B cell (primary cell): ENCODE measurements around the gene ZCCHC7. TPM values are rescaled to one million over a fixed set of nuclear protein-coding genes. Genes with fewer than 3 reads are reported as not detected.
A peak's percentile ranks its signal among the peaks of the same experiment; 100 is the strongest.

Source experiments
- ATAC-seq: fragments of 200-7000 bp; cut with Tn5 transposase; one replicate; pipeline ENCODE4 v1.10.0; 2021; ENCODE audit warnings: low read depth, mild to moderate bottlenecking, moderate number of reproducible peaks, moderate library complexity
- CTCF ChIA-PET: fragments of 350-600 bp; sonication (Branson Sonifier 250); formaldehyde crosslinking; loops from one replicate; lab custom pipeline; 2021; ENCODE audit warnings: antibody characterized with exemption, inconsistent platforms; lab: Charles Lee
- POLR2A ChIA-PET: fragments of 350-600 bp; sonication (Branson Sonifier 250); formaldehyde crosslinking; loops from one replicate; lab custom pipeline; 2021; ENCODE audit warnings: antibody characterized with exemption; lab: Charles Lee
- DNase-seq: peaks from one replicate; pipeline ENCODE4 v3.0.0; 2013
- H2AFZ ChIP-seq: 2 replicates; pipeline ENCODE4 v1.6.1; 2012; ENCODE audit warnings: mild to moderate bottlenecking, low read depth, low read length; ENCODE audit not compliant: insufficient read depth, poor library complexity, severe bottlenecking
- H3K27ac ChIP-seq, 2 donors: 1 replicate in 1 of 2; 2 replicates in 1 of 2; pipeline ENCODE4 v1.5.1; 2012 to 2013; ENCODE audit warnings: low read length in 2 of 2, mild to moderate bottlenecking in 2 of 2, moderate library complexity in 1 of 2
- H3K27me3 ChIP-seq, 4 experiments: fragments of 200-600 bp in 1 of 4; sonication (generic) in 1 of 4; replicated peaks in 1 of 4; 1 replicate in 2 of 4; 2 replicates in 2 of 4; pipeline versions ENCODE4 v1.6.1 to v1.7.0; 2013 to 2016; ENCODE audit warnings: low read length in 3 of 4, mild to moderate bottlenecking in 2 of 4, mixed read lengths in 1 of 4, moderate library complexity in 1 of 4; ENCODE audit not compliant: insufficient read depth in 4 of 4, control insufficient read depth in 3 of 4; ENCODE audit errors: control extremely low read depth in 1 of 4
- H3K36me3 ChIP-seq, 2 experiments: replicated peaks in 1 of 2; 1 replicate in 1 of 2; 2 replicates in 1 of 2; pipeline versions ENCODE4 v1.6.1 to v1.7.1; 2013; ENCODE audit warnings: low read length in 1 of 2; ENCODE audit not compliant: insufficient read depth in 2 of 2, control insufficient read depth in 1 of 2; ENCODE audit errors: control extremely low read depth in 1 of 2, extremely low read depth in 1 of 2
- H3K4me1 ChIP-seq, 2 donors: fragments of 200-600 bp in 1 of 2; sonication (generic) in 1 of 2; 1 replicate in 1 of 2; 2 replicates in 1 of 2; pipeline versions ENCODE4 v1.5.1 to v1.6.1; 2013 to 2017; ENCODE audit warnings: low read length in 2 of 2; ENCODE audit not compliant: control insufficient read depth in 2 of 2, insufficient read depth in 2 of 2
- H3K4me2 ChIP-seq: replicated peaks from 2 replicates; pipeline ENCODE3; 2012; ENCODE audit warnings: mild to moderate bottlenecking, low read depth, low read length; ENCODE audit not compliant: poor library complexity, severe bottlenecking
- H3K4me3 ChIP-seq, 5 experiments: fragments of 200-600 bp in 1 of 5; sonication (generic) in 1 of 5; 1 replicate in 3 of 5; 2 replicates in 2 of 5; pipeline versions ENCODE4 v1.5.1 to v1.7.0; 2011 to 2016; ENCODE audit warnings: low read length in 4 of 5, mild to moderate bottlenecking in 4 of 5, low read depth in 2 of 5, control low read depth in 1 of 5, moderate library complexity in 1 of 5; ENCODE audit not compliant: insufficient read depth in 1 of 5; ENCODE audit errors: control extremely low read depth in 1 of 5, extremely low read depth in 1 of 5
- H3K79me2 ChIP-seq: fragments of 200-600 bp; sonication (generic); one replicate; pipeline ENCODE4 v1.6.0; 2016; ENCODE audit warnings: low read length; ENCODE audit not compliant: control insufficient read depth, insufficient read depth
- H3K9ac ChIP-seq: fragments of 200-600 bp; sonication (generic); 2 replicates; pipeline ENCODE4 v1.6.1; 2017; ENCODE audit warnings: mild to moderate bottlenecking, low read length, moderate library complexity
- H3K9me3 ChIP-seq, 3 donors: one replicate each; pipeline versions ENCODE4 v1.6.1 to v1.7.1; 2013; ENCODE audit warnings: low read length in 2 of 3; ENCODE audit not compliant: control insufficient read depth in 2 of 3, insufficient read depth in 1 of 3; ENCODE audit errors: control extremely low read depth in 1 of 3
- H4K20me1 ChIP-seq: 2 replicates; pipeline ENCODE4 v1.6.0; 2012; ENCODE audit warnings: mild to moderate bottlenecking, low read length; ENCODE audit not compliant: insufficient read depth, control insufficient read depth, poor library complexity, severe bottlenecking
- H3K27ac Mint-ChIP-seq: one replicate; pipeline ENCODE4 v1.8.0; 2021; ENCODE audit warnings: mixed read lengths
- H3K27me3 Mint-ChIP-seq: one replicate; pipeline ENCODE4 v1.8.0; 2021; ENCODE audit warnings: mixed read lengths
- H3K4me1 Mint-ChIP-seq: one replicate; pipeline ENCODE4 v1.8.0; 2021; ENCODE audit warnings: mixed read lengths
- H3K4me3 Mint-ChIP-seq: one replicate; pipeline ENCODE4 v1.8.0; 2021; ENCODE audit warnings: mixed read lengths
- H3K9me3 Mint-ChIP-seq: one replicate; pipeline ENCODE4 v1.8.0; 2022; ENCODE audit warnings: mixed read lengths; ENCODE audit not compliant: insufficient read depth
- EZH2 ChIP-seq: IDR thresholded peaks from 2 replicates; pipeline ENCODE4 v1.6.1; 2012; ENCODE audit warnings: borderline replicate concordance, low read depth, mild to moderate bottlenecking, moderate library complexity, low read length; ENCODE audit not compliant: insufficient read depth, poor library complexity, severe bottlenecking
- WGBS: methylation state at CpG from one replicate; pipeline ENCODE4 v1.1.5; 2013; ENCODE audit warnings: missing lambda C conversion rate; ENCODE audit not compliant: insufficient coverage; 5-methylcytosine and 5-hydroxymethylcytosine counted together
- intact Hi-C: fragments of 100-400 bp; cut with micrococcal nuclease; formaldehyde crosslinking; loops from one replicate; pipeline ENCODE4 v1.10.0; 2022
- polyA plus RNA-seq: library from polyadenylated mRNA; depleted of rRNA; stranded (reverse); fragments of >200 nt; gene quantifications from 2 replicates; pipeline ENCODE4 v1.2.3, GENCODE V29; 2012
- total RNA-seq, 2 donors: library from RNA; stranded (reverse); fragments of 120-200 nt in 1 of 2; gene quantifications; 1 replicate in 1 of 2; 2 replicates in 1 of 2; pipeline versions ENCODE4 v1.2.3 to v1.2.4, GENCODE V29; 2013 to 2022
- TF ChIP-seq, protein P1 (sequence below): fragments of 200-600 bp; IDR thresholded peaks from one replicate; pipeline ENCODE4 v1.8.0; 2022; ENCODE audit warnings: antibody characterized with exemption, mild to moderate bottlenecking

Gene ZCCHC7
- total and polyA plus RNA-seq, 2 donors (not counting 1 experiment from before 2014, with no cell fraction given) = 56.3 to 83.5 TPM

DNA sequence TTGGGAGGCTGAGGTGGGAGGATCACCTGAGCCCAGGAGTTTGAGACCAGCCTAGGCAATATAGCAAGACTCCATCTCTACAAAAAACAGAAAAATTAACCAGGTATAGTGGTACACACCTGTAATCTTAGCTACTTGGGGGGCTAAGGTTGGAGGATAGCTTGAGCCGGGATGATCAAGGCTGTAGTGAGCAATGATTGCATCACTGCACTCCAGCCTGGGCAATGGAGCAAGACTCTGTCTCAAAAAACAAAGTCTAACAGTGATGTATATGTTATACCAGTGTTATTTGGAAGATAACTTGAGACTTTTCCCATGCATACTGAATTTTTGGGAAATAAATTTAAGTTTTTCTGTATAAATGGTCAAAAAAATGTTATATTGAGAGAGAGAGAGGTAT lies 146.3 kb downstream of the ZCCHC7 start:
- H3K4me1 Mint-ChIP-seq = peaks cover 56% of the 10 kb centered on the region
- WGBS = 38% methylated on average over 1 of the region's 1 CpG
- H3K27ac Mint-ChIP-seq = peak overlapping the region; percentile 70
- H3K4me1 ChIP-seq = peaks cover 14 to 43% of the 10 kb centered on the region in 2 donors
- no peak for DNase-seq
- no peak overlapping the region for H2AFZ ChIP-seq
- peak overlapping the region in 1 of 2 donors; percentile 42 for H3K27ac ChIP-seq
- no peaks in the 10 kb centered on the region for H3K9me3 ChIP-seq
- H3K27me3 ChIP-seq = no peaks in the 10 kb centered on the region
- ChIA-PET POLR2A (interaction anchor here (0.7 kb wide), 1 partner anchor 14 kb away, joined by 4 read pairs; no protein-coding TSS in a partner anchor), CTCF (interaction anchor here (0.8 to 1.6 kb wide), 3 partner anchors 14 to 26 kb away, joined by 3 to 4 read pairs (median 3); no protein-coding TSS in a partner anchor)
- peaks cover 97% of the 10 kb centered on the region for H3K79me2 ChIP-seq
- H3K4me3 ChIP-seq = no peak overlapping the region
- no peaks in the 10 kb centered on the region for H3K9me3 Mint-ChIP-seq
- H3K36me3 ChIP-seq = peaks cover 0 to 16% of the 10 kb centered on the region in 2 experiments
- H3K9ac ChIP-seq = no peak overlapping the region
- intact Hi-C loops = no loop called here
- no peak for ATAC-seq
- no peaks in the 10 kb centered on the region for H3K27me3 Mint-ChIP-seq
- no peak overlapping the region for H3K4me3 Mint-ChIP-seq
- no peaks in the 10 kb centered on the region for H4K20me1 ChIP-seq
- TF ChIP-seq EZH2 = no peak
- TF ChIP-seq, protein P1, sequence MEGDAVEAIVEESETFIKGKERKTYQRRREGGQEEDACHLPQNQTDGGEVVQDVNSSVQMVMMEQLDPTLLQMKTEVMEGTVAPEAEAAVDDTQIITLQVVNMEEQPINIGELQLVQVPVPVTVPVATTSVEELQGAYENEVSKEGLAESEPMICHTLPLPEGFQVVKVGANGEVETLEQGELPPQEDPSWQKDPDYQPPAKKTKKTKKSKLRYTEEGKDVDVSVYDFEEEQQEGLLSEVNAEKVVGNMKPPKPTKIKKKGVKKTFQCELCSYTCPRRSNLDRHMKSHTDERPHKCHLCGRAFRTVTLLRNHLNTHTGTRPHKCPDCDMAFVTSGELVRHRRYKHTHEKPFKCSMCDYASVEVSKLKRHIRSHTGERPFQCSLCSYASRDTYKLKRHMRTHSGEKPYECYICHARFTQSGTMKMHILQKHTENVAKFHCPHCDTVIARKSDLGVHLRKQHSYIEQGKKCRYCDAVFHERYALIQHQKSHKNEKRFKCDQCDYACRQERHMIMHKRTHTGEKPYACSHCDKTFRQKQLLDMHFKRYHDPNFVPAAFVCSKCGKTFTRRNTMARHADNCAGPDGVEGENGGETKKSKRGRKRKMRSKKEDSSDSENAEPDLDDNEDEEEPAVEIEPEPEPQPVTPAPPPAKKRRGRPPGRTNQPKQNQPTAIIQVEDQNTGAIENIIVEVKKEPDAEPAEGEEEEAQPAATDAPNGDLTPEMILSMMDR = no peak
- no peak overlapping the region for H3K4me2 ChIP-seq

GRCh38 chr9:37269221-37269620 lies 148.8 kb downstream of the ZCCHC7 start:
- no peaks in the 10 kb centered on the region for H4K20me1 ChIP-seq
- no peak for DNase-seq
- no peaks in the 10 kb centered on the region for H3K27me3 ChIP-seq
- peak overlapping the region in 1 of 2 donors; percentile 10 for H3K27ac ChIP-seq
- no peak for TF ChIP-seq EZH2
- TF ChIP-seq, protein P1 = no peak
- H3K9ac ChIP-seq = no peak overlapping the region
- H3K4me1 Mint-ChIP-seq = peaks cover 44% of the 10 kb centered on the region
- peaks cover 0 to 20% of the 10 kb centered on the region in 2 experiments for H3K36me3 ChIP-seq
- H3K4me3 Mint-ChIP-seq = no peak overlapping the region
- WGBS = 93% methylated on average over 3 of the region's 5 CpGs
- ChIA-PET POLR2A (no interaction called here), CTCF (interaction anchor here (1.7 kb wide), 1 partner anchor 13 kb away, joined by 4 read pairs; no protein-coding TSS in a partner anchor)
- H3K9me3 ChIP-seq = peaks cover 0 to 9% (median 3%) of the 10 kb centered on the region in 3 donors
- peaks cover 97% of the 10 kb centered on the region for H3K79me2 ChIP-seq
- no peaks in the 10 kb centered on the region for H3K27me3 Mint-ChIP-seq
- ATAC-seq = no peak
- intact Hi-C loops = no loop called here
- H3K9me3 Mint-ChIP-seq = peaks cover 3% of the 10 kb centered on the region
- peaks cover 14 to 29% of the 10 kb centered on the region in 2 donors for H3K4me1 ChIP-seq
- no peak overlapping the region for H2AFZ ChIP-seq
- H3K27ac Mint-ChIP-seq = peak overlapping the region; percentile 3
- no peak overlapping the region for H3K4me2 ChIP-seq
- H3K4me3 ChIP-seq = no peak overlapping the region
